Stimulated activated CD4-positive, alpha-beta T cell treated with anti-CD3 and anti-CD28 coated beads, Interleukin-12 subunit alpha, Interleukin-12 subunit beta, amount 100 ng/mL, for 4 hours (primary cell): ENCODE results near the gene TMCC1.
"Not testable (repeated sequence)": the region's sequence is repeated elsewhere in the genome, so short reads cannot be mapped to it uniquely, and the experiment has no call there.

ENCODE experiments used
- DNase-seq: peaks from one replicate; pipeline ENCODE4 v3.0.0-alpha.2; 2020

Gene TMCC1

DNA sequence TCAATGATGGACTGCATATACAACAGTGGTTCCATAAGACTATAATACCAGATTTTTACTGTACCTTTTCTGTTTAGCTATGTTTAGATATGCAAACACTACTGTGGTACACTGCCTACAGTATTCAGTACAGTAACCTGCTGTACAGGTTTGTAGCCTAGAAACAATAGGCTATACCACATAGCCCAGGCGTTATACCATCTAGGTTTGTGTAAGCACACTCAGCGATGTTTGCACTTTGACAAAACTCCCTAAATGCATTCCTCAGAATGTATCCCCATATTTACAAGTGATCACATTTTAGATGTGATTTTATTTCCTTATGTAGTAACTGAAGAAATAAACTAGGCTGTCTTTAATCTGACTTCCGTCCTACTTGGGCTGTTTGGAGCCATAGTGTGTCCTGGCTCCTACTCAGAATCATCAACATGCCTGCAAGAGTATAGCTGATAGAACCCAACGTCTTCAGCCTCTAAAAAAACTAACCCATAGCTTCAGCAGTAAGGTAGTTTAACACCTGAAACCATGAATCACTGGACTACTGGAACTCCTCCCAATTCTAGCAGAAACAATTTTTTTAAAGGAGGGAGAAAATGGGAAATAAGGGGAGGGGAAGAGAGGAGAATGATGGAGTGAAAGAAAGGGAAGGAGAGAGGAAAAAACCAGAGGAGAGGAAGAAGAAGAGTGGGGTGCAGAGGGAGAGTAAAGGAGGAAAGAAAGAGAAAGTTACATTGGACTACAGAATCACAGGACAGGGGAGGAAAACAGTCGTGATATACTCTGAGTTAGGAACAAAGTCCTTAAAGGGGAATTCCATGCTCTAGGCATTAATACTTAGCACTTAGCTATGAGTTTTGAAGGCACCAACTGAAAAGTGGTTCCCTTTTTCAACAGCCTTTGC lies 219.4 kb downstream of the TMCC1 start:
- DNase-seq = no peak

DNA sequence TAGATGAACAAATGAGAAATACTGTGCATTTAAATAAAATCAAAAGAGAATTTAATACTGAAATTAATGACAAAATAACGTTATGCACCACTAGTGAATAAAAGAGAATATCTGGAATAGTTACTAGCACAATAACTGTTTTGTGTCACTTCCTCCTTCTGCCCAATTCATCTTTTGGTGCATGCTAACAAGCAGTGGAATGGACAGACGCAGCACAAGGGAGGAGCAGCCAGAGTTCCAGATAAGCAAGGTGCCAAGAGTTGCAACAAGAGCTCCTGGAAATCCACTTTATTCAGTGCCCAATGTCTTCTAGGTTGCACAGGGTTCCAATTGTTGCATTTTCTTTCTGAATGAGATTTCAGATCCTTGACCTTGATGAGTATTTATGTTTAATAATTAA lies 220.5 kb downstream of the TMCC1 start:
- DNase-seq = no peak

DNA sequence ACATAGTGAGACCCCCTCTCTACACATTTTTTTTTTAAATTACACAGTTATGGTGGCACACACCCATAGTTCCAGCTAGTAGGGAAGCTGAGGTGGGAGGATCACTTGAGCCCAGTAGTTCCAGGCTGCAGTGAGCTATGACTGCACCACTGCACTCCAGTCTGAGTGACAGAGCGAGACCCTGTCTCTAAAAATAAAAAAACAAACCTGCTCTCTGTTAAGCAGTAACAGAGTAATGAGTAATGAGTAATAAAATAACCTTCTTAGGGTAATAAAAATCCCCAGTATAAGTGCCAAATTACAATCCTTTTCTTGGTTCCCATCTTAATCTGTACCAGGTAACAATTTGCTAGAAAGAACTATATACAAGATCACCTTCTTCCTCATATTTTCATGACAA lies 221.1 kb downstream of the TMCC1 start:
- no peak for DNase-seq

DNA sequence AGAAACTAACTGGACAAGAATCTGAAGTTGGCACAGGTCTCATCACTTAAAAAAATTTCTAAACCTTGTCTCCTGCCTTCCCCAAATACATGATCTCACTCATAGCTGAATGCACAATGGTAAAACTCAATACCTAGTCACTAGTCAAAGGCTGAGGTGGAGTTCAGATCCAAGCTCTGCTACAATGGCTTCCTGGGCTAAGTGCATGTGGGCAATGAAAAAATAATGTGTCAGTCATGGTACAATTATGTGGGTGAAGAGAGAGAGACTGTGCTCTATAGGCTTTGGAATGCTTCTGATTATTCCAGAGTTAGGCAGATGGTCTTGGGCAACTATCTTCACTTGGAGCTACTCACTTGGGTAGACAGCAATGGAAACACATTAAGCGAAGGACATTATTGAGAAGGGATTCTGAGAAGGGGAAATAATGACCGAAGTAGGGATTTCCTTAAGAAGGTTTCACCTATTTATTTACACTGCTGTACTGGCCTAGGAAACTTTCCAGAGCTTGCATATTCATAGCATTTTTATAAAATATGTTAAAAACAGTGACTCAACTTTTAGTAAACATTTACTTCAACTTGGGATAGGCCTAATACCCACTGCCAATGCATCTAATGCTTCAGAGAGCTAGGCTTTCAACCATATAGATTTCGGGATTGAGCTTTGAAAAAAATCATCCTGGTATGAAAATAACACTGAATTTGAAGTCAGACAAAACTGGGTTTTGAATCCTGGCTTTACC lies 228.3 kb downstream of the TMCC1 start:
- no peak for DNase-seq

DNA sequence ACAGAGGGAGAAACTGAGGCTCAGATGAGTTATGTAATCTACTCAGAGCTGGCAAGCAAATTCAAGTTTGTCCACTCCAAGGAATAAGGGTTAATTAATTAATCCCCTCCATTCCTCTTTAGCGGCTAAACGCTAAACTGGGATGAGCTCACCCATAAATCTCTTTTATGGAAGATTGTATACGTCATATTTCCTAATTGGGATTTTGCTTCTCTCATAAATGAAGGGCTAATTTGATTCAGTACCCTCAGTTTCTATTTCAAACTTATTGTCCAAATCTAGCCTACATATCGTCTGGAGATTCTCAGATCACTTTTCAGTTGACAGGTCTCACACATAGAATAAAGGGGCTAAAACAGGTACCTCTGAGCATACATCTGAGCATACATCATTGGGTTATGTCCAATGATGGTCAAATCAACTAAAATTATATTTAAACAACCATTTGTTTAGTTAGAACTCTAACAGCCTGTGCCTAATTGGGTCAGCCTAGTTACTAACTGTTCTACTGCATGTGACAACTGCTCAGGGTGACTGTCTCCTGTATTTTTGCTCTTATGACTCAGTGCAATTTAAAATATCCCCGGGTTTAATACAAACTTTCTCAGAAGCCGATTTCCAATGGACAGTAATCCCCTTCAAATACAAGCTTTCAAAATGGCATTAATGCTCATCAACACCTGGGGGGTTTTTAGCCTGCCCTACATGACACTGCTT lies 229.4 kb downstream of the TMCC1 start:
- DNase-seq = no peak

DNA sequence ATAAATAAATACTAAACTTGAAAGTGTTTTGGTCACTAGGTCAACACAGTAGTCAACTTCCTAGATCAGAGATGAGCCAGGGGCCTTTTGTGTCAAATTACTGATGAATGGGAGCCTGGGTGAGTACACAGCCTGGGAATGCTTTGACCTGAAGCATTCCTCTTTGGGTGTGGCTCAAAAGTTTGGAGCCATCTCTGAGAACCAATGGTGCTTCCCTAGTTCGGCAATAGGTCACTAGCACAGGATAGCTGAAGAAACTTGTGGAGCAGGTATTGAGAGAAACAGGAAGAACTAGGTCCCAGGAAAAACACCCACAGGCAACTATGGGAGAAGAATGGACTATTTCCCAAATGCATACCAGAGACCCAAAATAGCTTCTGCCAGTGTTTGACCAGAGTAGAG lies 230.5 kb downstream of the TMCC1 start:
- DNase-seq = no peak

DNA sequence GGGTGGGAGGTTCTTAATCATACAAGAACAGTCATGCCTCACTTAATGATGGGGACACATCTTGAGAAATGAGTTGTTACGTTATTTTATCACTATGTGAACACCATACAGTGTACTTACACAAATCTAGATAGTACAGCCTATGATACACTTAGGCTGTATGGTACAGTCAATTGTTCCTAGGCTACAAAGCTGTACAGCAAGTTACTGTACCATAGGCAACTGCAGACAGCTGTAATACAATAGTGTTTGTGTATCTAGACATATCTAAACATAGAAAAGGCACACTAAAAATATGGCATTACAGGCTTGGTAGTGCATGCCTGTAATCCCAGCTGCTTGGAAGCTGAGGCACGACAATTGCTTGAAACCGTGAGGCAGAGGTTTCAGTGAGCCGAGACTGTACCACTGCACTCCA lies 231.3 kb downstream of the TMCC1 start:
- DNase-seq = no peak

DNA sequence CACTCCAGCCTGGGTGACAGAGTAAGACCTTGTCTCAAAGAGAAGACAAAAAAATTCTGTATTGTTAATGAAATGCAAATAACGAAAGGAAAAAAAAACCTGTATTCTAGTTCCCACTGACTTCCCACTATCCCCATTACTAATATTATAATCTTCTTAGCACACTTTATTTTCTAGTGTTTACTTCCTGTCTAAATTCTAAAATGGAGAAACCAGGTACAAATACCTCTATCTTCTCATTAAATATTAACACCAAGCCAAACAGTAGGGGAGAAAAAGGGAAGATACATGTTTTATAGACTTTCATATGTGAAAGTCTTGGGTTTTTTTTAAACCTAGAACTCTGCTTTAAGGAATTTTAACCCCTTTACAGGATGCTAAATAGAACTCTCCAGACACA lies 231.7 kb downstream of the TMCC1 start:
- DNase-seq = no peak

DNA sequence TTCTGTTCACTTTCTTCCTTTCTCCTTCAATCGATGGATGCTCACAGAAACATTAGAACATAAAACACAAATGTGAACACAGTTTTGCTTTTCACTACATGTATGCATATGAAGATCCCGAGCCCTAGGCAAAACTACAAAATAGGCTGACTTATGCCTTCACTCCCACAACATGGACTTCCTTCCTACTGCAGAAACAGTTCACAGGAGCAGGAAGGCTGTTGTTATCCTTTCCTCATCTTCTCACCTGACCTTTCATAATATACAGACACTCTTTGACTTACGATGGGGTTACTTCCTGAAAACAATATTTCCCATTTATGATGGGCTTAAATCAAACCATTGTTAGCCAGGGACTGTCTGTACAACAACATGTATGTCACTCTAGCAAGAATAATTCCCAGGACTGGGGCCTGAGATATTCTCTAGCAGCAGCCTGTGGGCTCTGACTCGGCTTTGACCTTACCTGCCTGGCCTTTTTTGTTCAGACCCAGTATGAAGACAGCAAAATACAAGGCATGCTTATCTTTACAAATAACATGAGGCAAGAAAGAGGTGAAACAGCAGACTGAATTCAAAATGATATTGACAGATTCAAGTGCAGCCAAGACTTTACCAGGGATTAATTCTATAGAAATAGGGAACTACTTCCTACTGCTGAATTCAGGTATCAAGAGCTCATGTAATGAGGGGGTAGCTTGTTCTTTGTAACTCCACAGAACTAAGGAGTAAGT lies 235.2 kb downstream of the TMCC1 start:
- DNase-seq = no peak

DNA sequence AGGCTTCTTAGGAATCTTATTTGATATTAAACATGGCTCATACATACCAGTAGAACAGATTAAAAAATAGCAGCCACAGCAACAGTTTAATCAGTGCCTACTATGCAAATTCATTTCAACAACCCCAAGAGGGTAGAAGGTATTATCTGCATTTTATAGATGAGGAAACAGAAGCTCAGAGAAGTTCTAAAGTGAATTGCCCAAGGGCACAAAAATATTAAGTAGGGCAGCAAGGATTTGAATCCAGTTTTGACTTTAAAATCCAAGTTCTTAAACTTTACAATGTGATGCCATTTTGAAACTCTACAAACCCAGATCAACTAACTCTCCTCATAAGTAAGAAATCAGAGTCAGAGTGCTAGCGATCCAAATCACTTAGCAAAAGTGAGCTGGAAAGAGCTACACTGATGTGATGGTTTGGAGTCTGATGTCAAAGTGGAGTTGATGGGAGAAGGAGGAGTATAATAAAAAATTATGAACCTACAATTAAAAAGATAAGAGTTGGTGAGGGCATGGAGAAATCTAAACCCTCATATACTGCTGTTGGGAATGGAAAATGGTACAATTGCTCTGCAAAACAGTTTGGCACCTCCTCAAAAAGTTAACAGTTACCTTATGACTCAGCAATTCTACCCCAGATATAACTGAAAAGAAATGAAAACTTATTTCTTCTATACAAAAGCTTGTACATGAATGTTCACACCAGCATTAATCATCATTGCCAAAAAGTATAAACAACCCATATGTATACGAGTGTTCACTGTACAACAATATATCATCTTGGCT lies 236.1 kb downstream of the TMCC1 start:
- no peak for DNase-seq

DNA sequence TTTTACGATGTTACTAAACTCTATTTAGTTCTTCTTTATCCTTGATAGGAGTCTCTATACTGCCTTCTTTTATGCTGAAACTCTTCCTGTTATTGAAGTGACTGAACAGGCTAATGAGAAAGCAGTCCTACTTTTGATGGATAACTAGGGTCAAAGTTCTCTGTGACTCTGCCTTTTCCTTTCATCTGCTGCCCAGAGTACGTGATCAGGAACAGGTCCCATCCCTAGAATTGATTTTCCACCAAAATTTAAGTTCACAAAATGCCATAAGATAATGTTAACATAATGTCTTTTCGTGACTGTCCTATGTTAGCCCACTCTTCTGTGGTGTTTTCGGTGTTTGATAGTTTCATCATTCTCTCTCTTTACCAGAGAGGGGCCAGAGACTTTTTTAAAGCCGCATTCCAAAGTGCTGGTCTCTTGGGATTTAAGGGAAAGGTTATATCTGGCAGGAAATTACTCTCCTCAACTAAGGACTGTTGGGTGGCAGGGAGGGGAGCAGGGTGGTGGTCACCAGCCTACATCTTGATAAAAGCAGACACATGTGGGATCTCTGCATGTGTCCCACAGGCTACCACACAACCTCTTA lies 236.8 kb downstream of the TMCC1 start:
- no peak for DNase-seq

DNA sequence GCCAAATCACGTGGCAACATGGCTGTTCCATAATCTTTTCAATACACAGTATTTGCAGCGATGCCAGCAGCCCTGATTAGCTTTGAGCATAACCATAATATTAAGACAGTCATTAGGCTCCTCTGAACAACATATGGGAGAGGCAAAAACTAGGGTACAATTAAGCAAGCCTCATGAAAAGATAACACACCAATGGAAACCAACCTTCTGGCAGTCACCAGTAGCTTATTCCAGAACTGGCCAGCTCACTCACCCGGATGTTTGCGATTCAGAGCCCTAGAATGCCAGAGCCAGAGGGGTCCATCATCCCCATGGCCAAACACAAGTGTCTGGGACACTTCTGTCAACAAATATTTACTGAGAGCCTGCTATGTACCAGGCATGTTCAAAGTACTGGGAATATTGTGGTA lies 238.2 kb downstream of the TMCC1 start:
- DNase-seq = no peak

DNA sequence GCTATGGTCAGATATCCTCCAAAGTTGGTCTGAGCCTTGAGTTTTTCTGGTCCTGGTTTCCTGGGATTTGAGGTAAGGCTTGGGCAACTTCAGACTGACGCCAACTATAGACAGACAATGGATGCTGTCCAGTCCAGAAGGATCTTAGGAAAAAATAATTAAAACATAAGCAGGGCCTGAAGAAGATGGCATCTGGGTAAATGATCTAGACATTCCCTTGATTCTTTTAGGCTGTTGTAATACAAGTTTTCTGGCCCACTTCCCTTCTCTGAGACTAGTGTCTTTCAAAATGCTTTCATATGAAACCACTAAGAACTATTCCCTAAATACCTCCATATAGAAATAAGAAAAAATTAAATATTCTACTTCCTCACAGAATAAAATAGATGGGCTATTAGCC lies 239.4 kb downstream of the TMCC1 start:
- DNase-seq = no peak

DNA sequence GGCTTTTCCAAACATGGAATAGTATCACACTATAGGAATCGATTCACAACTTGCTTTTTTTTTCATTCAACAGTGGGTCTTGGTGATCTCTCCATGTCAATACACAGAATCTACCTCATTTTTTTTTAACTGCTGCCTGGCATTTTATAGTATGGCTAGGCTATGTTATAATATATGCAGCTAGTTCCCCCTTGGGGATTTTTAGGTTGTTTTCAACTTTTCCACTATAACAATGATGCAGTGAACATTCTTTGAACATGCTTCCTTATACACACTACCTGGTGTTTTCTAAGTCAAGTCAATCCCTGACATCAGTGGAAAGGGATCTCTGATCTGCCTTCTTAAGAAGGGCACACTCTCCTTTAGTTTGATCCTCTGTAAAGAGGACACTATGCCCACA lies 240.5 kb downstream of the TMCC1 start:
- DNase-seq = no peak

DNA sequence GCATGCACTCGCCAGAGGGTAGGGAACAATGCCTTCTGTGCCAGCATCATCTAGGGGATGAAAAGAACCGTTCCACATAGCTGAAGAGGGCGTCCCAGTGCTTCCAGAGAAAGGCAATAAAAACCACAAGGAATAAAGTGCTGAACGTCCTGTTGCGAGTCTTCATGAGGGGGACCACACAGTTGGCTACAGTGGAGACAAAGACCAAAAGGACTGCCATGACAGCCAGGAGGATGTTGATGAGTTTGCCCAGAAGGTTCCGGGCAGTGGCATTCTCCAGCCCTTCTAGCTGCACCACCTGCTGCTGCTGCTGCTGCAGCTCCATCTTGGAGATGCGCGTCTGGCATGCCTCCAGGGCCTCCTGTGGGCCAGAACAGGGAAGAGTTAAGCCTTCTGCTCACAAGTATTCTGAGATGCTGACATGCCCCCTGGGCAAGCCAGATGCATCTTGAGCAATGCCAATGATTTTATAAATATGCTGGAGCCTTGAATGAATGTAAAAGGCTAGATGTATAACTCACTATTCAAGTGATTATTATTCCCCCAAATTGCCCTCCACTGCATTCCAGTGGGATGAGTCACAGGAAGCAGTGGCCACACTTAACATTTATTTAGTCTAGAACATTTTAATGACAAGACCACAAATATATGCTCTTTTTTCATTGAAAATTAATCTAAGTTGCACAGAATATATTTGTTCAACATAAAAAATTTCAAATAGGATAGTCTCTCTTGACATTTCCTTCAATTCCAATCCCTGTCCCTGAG lies 241.9 kb downstream of the TMCC1 start:
- no peak for DNase-seq

DNA sequence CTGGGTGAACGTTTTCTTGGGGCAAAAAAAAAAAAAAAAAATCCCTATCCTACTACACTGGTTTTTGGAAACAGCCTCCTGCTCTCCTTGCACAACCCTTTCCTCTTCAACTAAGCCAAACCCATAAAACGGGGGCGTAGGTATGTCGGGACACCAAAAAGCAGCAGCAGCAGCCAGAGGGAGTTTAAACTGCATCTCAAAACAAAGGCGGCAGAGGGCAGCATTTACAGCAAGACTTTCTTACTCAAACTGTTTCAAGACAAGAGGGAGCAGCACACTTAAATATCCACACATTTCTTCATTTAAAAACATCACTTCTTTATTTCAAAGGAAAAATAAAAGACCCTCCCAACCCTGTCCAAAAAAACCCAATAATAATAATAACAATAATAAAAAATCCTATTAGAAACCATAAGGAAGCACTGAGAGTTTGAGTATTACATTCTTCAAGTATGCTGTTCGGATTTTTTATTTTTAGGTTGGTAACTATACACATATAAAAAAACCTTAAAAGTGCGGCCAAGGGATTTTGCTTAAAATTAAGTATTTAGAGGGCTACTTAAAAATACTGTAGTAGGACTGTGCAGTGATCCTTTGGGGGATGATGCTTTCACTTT lies 243.1 kb downstream of the TMCC1 start:
- DNase-seq = peak; percentile 35

DNA sequence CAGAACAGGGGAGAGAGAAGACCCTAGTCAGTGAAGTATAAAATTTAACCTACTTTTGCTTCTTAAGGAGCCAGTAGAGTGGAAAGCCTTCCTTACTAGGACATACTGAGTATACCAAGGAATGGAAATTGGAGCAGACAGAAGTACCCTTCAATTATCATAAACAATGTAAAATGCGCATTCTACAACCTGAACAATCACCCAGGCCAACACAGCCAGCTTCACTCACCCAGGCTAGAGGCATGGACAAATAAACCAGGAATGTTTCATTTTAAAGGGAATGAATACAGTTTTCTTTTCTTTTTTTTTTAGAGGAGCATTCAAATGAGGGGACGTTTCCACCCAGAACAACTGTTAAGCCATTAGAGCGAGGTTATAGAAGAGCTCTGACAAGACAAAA lies 245.1 kb downstream of the TMCC1 start:
- no peak for DNase-seq

DNA sequence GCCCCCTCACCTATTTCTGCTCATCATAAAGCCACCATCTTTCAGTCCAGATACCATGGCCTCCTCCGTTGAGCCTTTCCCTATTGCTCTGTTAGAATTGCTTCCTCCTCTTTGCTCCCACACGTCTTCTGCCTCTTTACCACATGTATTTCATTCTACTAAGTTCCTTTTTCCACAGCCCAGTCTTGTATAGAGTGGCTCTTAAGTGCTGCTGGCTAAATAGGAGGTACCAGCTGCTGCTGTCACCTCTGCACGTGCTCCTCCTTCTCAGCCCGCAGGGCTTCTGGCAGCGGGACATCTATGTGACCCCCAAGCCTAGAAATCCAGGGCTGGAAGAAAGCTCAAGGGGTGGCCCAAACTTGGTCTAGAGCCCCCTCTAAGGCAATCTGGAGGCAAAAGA lies 248.2 kb downstream of the TMCC1 start:
- no peak for DNase-seq

DNA sequence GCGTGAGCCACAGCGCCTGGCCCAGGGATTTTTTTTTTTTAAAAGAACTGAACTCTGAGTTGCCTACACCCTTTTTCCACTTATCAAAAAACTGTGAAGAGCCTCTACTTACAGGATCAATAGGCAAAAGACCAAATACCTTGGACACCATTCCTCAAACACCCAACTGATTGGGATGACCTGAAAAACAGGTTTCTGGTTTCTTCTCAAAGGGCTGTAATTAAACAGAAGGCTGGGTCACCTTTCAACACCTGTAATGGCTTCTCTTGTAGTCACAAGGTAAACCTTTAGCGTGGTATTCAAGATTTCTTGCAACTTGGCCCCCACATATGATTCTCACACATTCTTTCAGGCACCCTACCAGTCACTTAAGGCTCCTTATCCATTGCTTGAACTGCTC lies 248.7 kb downstream of the TMCC1 start:
- no peak for DNase-seq

DNA sequence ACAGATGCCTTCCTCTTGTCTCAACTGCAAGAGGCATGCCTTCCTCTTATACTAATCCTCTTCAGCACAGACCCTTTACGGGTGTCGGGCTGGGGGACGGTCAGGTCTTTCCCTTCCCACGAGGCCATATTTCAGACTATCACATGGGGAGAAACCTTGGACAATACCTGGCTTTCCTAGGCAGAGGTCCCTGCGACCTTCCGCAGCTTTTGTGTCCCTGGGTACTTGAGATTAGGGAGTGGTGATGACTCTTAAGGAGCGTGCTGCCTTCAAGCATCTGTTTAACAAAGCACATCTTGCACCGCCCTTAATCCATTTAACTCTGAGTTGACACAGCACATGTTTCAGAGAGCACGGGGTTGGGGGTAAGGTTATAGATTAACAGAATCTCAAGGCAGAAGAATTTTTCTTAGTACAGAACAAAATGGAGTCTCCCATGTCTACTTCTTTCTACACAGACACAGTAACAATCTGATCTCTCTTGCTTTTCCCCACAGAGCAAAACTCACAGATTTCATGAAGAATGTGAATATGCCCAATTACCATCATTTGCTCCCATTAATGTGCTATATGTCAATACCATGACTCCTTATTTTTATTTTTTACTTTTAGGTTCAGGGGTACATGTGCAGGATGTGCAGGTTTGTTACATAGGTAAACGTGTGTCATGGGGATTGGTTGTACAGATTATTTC lies 251.8 kb downstream of the TMCC1 start:
- DNase-seq = not testable (repeated sequence)
